Measurements from ENCODE around the gene ACTR3. TPM values are rescaled to one million over a fixed set of nuclear protein-coding genes. Genes with fewer than 3 reads are reported as not detected.

The ACTR3 gene
- total RNA-seq, 1 experiment from 2014 or later, result 197 TPM

DNA sequence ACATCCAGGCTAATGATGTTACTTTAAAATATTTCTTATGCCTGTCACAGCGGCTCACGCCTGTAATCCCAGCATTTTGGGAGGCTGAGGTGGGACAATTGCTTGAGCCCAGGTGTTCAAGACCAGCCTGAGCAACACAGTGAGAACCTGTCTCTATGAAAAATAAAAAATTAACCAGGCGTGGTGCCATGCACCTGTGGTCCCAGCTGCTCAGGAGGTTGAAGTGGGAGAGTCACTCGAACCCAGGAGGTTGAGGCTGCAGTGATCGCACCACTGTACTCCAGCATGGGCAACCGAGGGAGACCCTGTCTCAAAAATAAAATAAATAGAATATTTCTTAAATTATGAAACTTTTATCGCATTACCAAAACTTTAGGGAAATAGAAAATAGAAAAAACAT lies 28.1 kb upstream of the ACTR3 start:
- Histone ChIP-seq H2AFZ (ENCODE audit: low read length) (no peak overlapping the region), H3K4me3 (ENCODE audit: low read length) (no peak overlapping the region), H3F3A (ENCODE audit: low read length, unreplicated experiment) (no peaks in the 10 kb centered on the region), H3K9ac (ENCODE audit: low read length) (no peak overlapping the region), H3K27me3 (ENCODE audit: low read length) (no peaks in the 10 kb centered on the region), H3K9me2 (replicated peaks; ENCODE audit: low read length) (no peaks in the 10 kb centered on the region), H3K36me3 (ENCODE audit: low read depth, low read length) (no peaks in the 10 kb centered on the region), H3K4me2 (ENCODE audit: low read length) (no peak overlapping the region), H3K27ac (ENCODE audit: low read length) (no peak overlapping the region), H4K20me1 (ENCODE audit: low read length) (no peaks in the 10 kb centered on the region), H3K4me1 (ENCODE audit: insufficient read depth, low read length) (peaks cover 15% of the 10 kb centered on the region), H3K9me3 (ENCODE audit: low read length) (no peaks in the 10 kb centered on the region), H3K79me2 (ENCODE audit: low read length) (no peaks in the 10 kb centered on the region)
- intact Hi-C loops (cut with micrococcal nuclease), result no loop called here
- no TSS peak for BruUV-seq (replicated peaks)
- no peak for ATAC-seq
- no peak for TF ChIP-seq EZH2 (IDR thresholded peaks at IDR 0.05; ENCODE audit: low read length, unreplicated experiment)
- no peak for TF ChIP-seq EZH2phosphoT487 (IDR thresholded peaks at IDR 0.05; ENCODE audit: borderline replicate concordance, low read length)
- TF ChIP-seq, protein P1, sequence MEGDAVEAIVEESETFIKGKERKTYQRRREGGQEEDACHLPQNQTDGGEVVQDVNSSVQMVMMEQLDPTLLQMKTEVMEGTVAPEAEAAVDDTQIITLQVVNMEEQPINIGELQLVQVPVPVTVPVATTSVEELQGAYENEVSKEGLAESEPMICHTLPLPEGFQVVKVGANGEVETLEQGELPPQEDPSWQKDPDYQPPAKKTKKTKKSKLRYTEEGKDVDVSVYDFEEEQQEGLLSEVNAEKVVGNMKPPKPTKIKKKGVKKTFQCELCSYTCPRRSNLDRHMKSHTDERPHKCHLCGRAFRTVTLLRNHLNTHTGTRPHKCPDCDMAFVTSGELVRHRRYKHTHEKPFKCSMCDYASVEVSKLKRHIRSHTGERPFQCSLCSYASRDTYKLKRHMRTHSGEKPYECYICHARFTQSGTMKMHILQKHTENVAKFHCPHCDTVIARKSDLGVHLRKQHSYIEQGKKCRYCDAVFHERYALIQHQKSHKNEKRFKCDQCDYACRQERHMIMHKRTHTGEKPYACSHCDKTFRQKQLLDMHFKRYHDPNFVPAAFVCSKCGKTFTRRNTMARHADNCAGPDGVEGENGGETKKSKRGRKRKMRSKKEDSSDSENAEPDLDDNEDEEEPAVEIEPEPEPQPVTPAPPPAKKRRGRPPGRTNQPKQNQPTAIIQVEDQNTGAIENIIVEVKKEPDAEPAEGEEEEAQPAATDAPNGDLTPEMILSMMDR (conservative IDR thresholded peaks at IDR 0.05; ENCODE audit: low read depth, low read length), result no peak
- ChIA-PET POLR2A (ENCODE audit: unreplicated experiment) (no interaction called here), CTCF (no interaction called here)
- no peak for DNase-seq

DNA sequence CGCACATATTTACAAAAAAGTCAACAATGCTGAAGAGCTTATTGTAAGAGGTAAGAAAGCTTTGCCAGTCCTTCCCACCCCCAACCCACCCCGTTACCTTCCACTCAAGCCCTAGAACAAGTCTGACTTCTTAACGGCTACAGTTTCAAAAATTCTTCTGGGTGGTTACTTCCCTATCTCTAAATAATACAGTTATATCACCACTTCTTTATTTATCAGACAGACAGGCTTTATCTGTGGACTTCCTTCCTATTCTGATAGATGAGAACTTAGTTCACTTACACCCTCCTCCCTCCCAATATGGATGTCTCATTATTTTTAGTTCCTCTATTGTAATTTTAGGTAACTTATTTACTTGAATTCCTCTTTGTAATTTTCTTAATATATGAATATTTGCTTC lies 26.7 kb upstream of the ACTR3 start:
- Histone ChIP-seq H3K27ac (ENCODE audit: low read length) (no peak overlapping the region), H2AFZ (ENCODE audit: low read length) (no peak overlapping the region), H3F3A (ENCODE audit: low read length, unreplicated experiment) (no peaks in the 10 kb centered on the region), H3K79me2 (ENCODE audit: low read length) (no peaks in the 10 kb centered on the region), H3K9ac (ENCODE audit: low read length) (no peak overlapping the region), H3K9me3 (ENCODE audit: low read length) (no peaks in the 10 kb centered on the region), H3K4me2 (ENCODE audit: low read length) (no peak overlapping the region), H3K27me3 (ENCODE audit: low read length) (no peaks in the 10 kb centered on the region), H3K36me3 (ENCODE audit: low read depth, low read length) (no peaks in the 10 kb centered on the region), H3K4me3 (ENCODE audit: low read length) (no peak overlapping the region), H3K4me1 (ENCODE audit: insufficient read depth, low read length) (peaks cover 14% of the 10 kb centered on the region), H4K20me1 (ENCODE audit: low read length) (no peaks in the 10 kb centered on the region), H3K9me2 (replicated peaks; ENCODE audit: low read length) (no peaks in the 10 kb centered on the region)
- ChIA-PET CTCF (no interaction called here), POLR2A (ENCODE audit: unreplicated experiment) (no interaction called here)
- no peak for TF ChIP-seq EZH2 (IDR thresholded peaks at IDR 0.05; ENCODE audit: low read length, unreplicated experiment)
- BruUV-seq (replicated peaks), result no TSS peak
- intact Hi-C loops (cut with micrococcal nuclease), result no loop called here
- ATAC-seq, result no peak
- no peak for DNase-seq

DNA sequence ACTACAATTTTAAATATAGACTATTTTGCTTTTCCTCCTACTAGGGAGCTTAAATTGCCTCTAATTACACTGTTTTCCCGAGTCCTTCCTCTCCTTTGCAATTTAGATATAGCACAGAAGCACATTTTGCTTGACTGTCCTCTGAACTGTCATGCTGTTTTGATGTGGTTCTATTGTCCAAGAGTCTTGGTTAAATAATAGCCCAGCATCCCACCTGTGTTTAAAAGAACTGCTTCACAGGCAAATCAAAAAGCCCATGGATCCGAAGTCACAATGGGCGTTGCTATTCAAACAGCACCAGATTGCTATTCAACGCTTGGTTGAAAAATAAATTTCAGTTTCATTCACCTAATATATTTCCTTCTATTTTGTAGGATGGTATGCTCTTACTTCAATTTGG lies 22.3 kb upstream of the ACTR3 start:
- ChIA-PET CTCF (no interaction called here), POLR2A (ENCODE audit: unreplicated experiment) (no interaction called here)
- TF ChIP-seq EZH2 (IDR thresholded peaks at IDR 0.05; ENCODE audit: low read length, unreplicated experiment) (no peak), EZH2phosphoT487 (IDR thresholded peaks at IDR 0.05; ENCODE audit: borderline replicate concordance, low read length) (no peak)
- TF ChIP-seq, protein P1 (conservative IDR thresholded peaks at IDR 0.05; ENCODE audit: low read depth, low read length), result no peak
- Histone ChIP-seq H3K4me3 (ENCODE audit: low read length) (no peak overlapping the region), H3F3A (ENCODE audit: low read length, unreplicated experiment) (no peaks in the 10 kb centered on the region), H2AFZ (ENCODE audit: low read length) (no peak overlapping the region), H3K36me3 (ENCODE audit: low read depth, low read length) (no peaks in the 10 kb centered on the region), H3K4me1 (ENCODE audit: insufficient read depth, low read length) (peaks cover 4% of the 10 kb centered on the region; the same call in 1 of the 2 replicates), H3K4me2 (ENCODE audit: low read length) (no peak overlapping the region), H3K9ac (ENCODE audit: low read length) (no peak overlapping the region), H4K20me1 (ENCODE audit: low read length) (no peaks in the 10 kb centered on the region), H3K27ac (ENCODE audit: low read length) (no peak overlapping the region), H3K9me2 (replicated peaks; ENCODE audit: low read length) (no peaks in the 10 kb centered on the region), H3K27me3 (ENCODE audit: low read length) (no peaks in the 10 kb centered on the region), H3K79me2 (ENCODE audit: low read length) (no peaks in the 10 kb centered on the region), H3K9me3 (ENCODE audit: low read length) (no peaks in the 10 kb centered on the region)
- intact Hi-C loops (cut with micrococcal nuclease), result no loop called here
- BruUV-seq (replicated peaks), result no TSS peak
- no peak for DNase-seq
- ATAC-seq, result no peak

Measured in PC-3 (cell line).